GM19193 (cell line): Measurements from ENCODE around the gene DDX39B.

Source experiments
- POLR2A ChIP-seq: IDR thresholded peaks from 4 replicates; pipeline ENCODE4 v1.6.1; 2011; ENCODE audit not compliant: insufficient read depth, insufficient read length; ENCODE audit errors: extremely low read depth

Gene DDX39B

GRCh38 chr6:31489086-31489485, 52.7 kb downstream of the DDX39B start:
- no peak for TF ChIP-seq POLR2A

GRCh38 chr6:31485055-31485454, 56.7 kb downstream of the DDX39B start:
- no peak for TF ChIP-seq POLR2A

- TF ChIP-seq POLR2A: no peak
These were observed 58.4 kb downstream of the DDX39B start for GRCh38 chr6:31483392-31483791.

GRCh38 chr6:31480574-31480973, 61.2 kb downstream of the DDX39B start:
- no peak for TF ChIP-seq POLR2A
